IMR-90 (cell line): Measurements from ENCODE around the gene SSTR4. TPM values are rescaled to one million over a fixed set of nuclear protein-coding genes. Genes with fewer than 3 reads are reported as not detected.
"Not testable (repeated sequence)": the region's sequence is repeated elsewhere in the genome, so short reads cannot be mapped to it uniquely, and the experiment has no call there.

Source experiments
- ATAC-seq: fragments of 200-7000 bp; cut with Tn5 transposase; 2 replicates; pipeline ENCODE4 v1.9.1; 2020; ENCODE audit warnings: low read depth, mild to moderate bottlenecking, moderate library complexity
- BruUV-seq: library from RNA; stranded (reverse); fragments of 400-500 nt; replicated peaks from 2 replicates; lab custom pipeline; 2021; lab: Mats Ljungman, UMichigan
- CTCF ChIA-PET: fragments of 300-600 bp; formaldehyde crosslinking; extraction: SDS; loops from one replicate; lab custom pipeline; 2021; ENCODE audit warnings: antibody characterized with exemption; lab: Yijun Ruan, JAX
- POLR2A ChIA-PET: fragments of 300-600 bp; sonication (Branson Sonifier 250); formaldehyde crosslinking; loops from one replicate; lab custom pipeline; 2022; ENCODE audit warnings: antibody characterized with exemption; ENCODE audit not compliant: unreplicated experiment; lab: Charles Lee
- DNase-seq: peaks from one replicate; pipeline ENCODE4 v3.0.0; 2013
- H2AFZ ChIP-seq: replicated peaks from 2 replicates; pipeline ENCODE3; 2013; ENCODE audit warnings: low read length, mild to moderate bottlenecking; ENCODE audit not compliant: poor library complexity
- H2AK5ac ChIP-seq: 2 replicates; pipeline ENCODE4 v1.6.1; 2013; ENCODE audit warnings: low read depth, low read length, inconsistent platforms
- H2AK9ac ChIP-seq: replicated peaks from 2 replicates; pipeline ENCODE3; 2013; ENCODE audit warnings: mild to moderate bottlenecking, low read depth, low read length, moderate library complexity; ENCODE audit not compliant: poor library complexity
- H2BK120ac ChIP-seq: 2 replicates; pipeline ENCODE4 v1.6.1; 2013; ENCODE audit warnings: low read depth, low read length, inconsistent platforms
- H2BK15ac ChIP-seq: 3 replicates; pipeline ENCODE4 v1.6.1; 2013; ENCODE audit warnings: low read depth, low read length, inconsistent platforms
- H2BK20ac ChIP-seq: 2 replicates; pipeline ENCODE4 v1.6.1; 2013; ENCODE audit warnings: low read depth, mild to moderate bottlenecking, inconsistent platforms, low read length, moderate library complexity
- H2BK5ac ChIP-seq: 2 replicates; pipeline ENCODE4 v1.6.1; 2013; ENCODE audit warnings: mild to moderate bottlenecking, low read depth, low read length, inconsistent platforms; ENCODE audit not compliant: poor library complexity, severe bottlenecking
- H3K14ac ChIP-seq: replicated peaks from 2 replicates; pipeline ENCODE4 v1.6.1; 2013; ENCODE audit warnings: low read depth, low read length, inconsistent platforms
- H3K18ac ChIP-seq: 2 replicates; pipeline ENCODE4 v1.6.1; 2013; ENCODE audit warnings: low read depth, low read length, control low read depth
- H3K23ac ChIP-seq: 2 replicates; pipeline ENCODE4 v1.6.1; 2013; ENCODE audit warnings: low read depth, low read length, inconsistent platforms
- H3K27ac ChIP-seq: 2 replicates; pipeline ENCODE4 v1.5.1; 2013; ENCODE audit warnings: mild to moderate bottlenecking, control low read depth, low read length; ENCODE audit not compliant: insufficient read depth
- H3K27me3 ChIP-seq: 2 replicates; pipeline ENCODE4 v1.6.1; 2013; ENCODE audit warnings: low read length; ENCODE audit not compliant: control insufficient read depth, insufficient read depth
- H3K36me3 ChIP-seq: 2 replicates; pipeline ENCODE4 v1.6.1; 2013; ENCODE audit warnings: low read length, mixed read lengths; ENCODE audit not compliant: control insufficient read depth, insufficient read depth
- H3K4ac ChIP-seq: 2 replicates; pipeline ENCODE4 v1.6.1; 2013; ENCODE audit warnings: low read depth, low read length, inconsistent platforms
- H3K4me1 ChIP-seq: 2 replicates; pipeline ENCODE4 v1.6.1; 2013; ENCODE audit warnings: low read length, mixed read lengths; ENCODE audit not compliant: control insufficient read depth, insufficient read depth
- H3K4me2 ChIP-seq: 2 replicates; pipeline ENCODE4 v1.6.1; 2013; ENCODE audit warnings: low read depth, mild to moderate bottlenecking, control low read depth, low read length, moderate library complexity
- H3K4me3 ChIP-seq: 2 replicates; pipeline ENCODE4 v1.5.1; 2013; ENCODE audit warnings: low read depth, mild to moderate bottlenecking, control low read depth, low read length, moderate library complexity; ENCODE audit not compliant: insufficient read depth
- H3K56ac ChIP-seq: 2 replicates; pipeline ENCODE4 v1.6.1; 2013; ENCODE audit warnings: low read length, inconsistent platforms; ENCODE audit not compliant: insufficient read depth; ENCODE audit errors: extremely low read depth
- H3K79me1 ChIP-seq, 2 experiments: 2 replicates each; pipeline ENCODE4 v1.6.1; 2013; ENCODE audit warnings: low read length in 2 of 2, inconsistent platforms in 1 of 2, low read depth in 1 of 2
- H3K9ac ChIP-seq: 2 replicates; pipeline ENCODE4 v1.6.1; 2013; ENCODE audit warnings: low read depth, low read length, control low read depth
- H3K9me1 ChIP-seq: 2 replicates; pipeline ENCODE4 v1.6.1; 2013; ENCODE audit warnings: low read length, inconsistent platforms; ENCODE audit not compliant: insufficient read depth
- H3K9me3 ChIP-seq: 2 replicates; pipeline ENCODE4 v1.6.1; 2013; ENCODE audit warnings: low read length; ENCODE audit not compliant: control insufficient read depth, insufficient read depth
- H4K20me1 ChIP-seq: 2 replicates; pipeline ENCODE4 v1.6.1; 2013; ENCODE audit warnings: low read length, inconsistent platforms; ENCODE audit not compliant: insufficient read depth
- H4K5ac ChIP-seq: 2 replicates; pipeline ENCODE4 v1.6.1; 2013; ENCODE audit warnings: mild to moderate bottlenecking, low read depth, low read length, control low read depth
- H4K8ac ChIP-seq, 2 experiments: 2 replicates each; pipeline ENCODE4 v1.6.1; 2013; ENCODE audit warnings: low read depth in 2 of 2, low read length in 2 of 2, control low read depth in 1 of 2, inconsistent platforms in 1 of 2
- H4K91ac ChIP-seq: 2 replicates; pipeline ENCODE4 v1.6.1; 2013; ENCODE audit warnings: low read depth, low read length, inconsistent platforms; ENCODE audit not compliant: insufficient read depth
- WGBS, 2 experiments: methylation state at CpG; one replicate each; pipeline versions ENCODE4 v1.1.5 to v1.1.7; 2013; ENCODE audit warnings: missing lambda C conversion rate in 2 of 2; ENCODE audit not compliant: insufficient read length in 1 of 2; ENCODE audit errors: extremely low coverage in 2 of 2; 5-methylcytosine and 5-hydroxymethylcytosine counted together
- dilution Hi-C: fragments of 300-500 bp; cut with HindIII; formaldehyde crosslinking; loops from one replicate; pipeline ENCODE4 v1.14.3; 2018; ENCODE audit warnings: low sequenced_read_pairs; ENCODE audit not compliant: unreplicated experiment
- in situ Hi-C: fragments of 300-500 bp; cut with MboI; formaldehyde crosslinking; loops from 3 replicates; pipeline ENCODE4 v1.14.3; 2019; ENCODE audit warnings: low sequenced_read_pairs, inconsistent platforms, mixed read lengths
- intact Hi-C: fragments of 100-400 bp; cut with micrococcal nuclease; formaldehyde crosslinking; loops from 2 replicates; pipeline ENCODE4 v1.10.0; 2022
- polyA plus RNA-seq, 3 experiments: library from polyadenylated mRNA; depleted of rRNA; stranded (reverse); fragments of >200 nt; gene quantifications; 2 replicates each; pipeline ENCODE4 v1.2.3, GENCODE V29; 2012; ENCODE audit warnings: low replicate concordance in 1 of 3
- total RNA-seq: library from RNA; depleted of rRNA; stranded (reverse); fragments of >200 nt; gene quantifications from 2 replicates; pipeline ENCODE4 v1.2.3, GENCODE V29; 2012

The SSTR4 gene
- total and polyA plus RNA-seq, 2 of the 4 experiments (the other 2 are of a cell fraction) = not detected

- H3K4me3 ChIP-seq, H2BK20ac ChIP-seq, H4K8ac ChIP-seq, ATAC-seq, H3K27me3 ChIP-seq, H3K9me1 ChIP-seq, DNase-seq, intact Hi-C loops, H2AK9ac ChIP-seq, H2AFZ ChIP-seq, H3K23ac ChIP-seq, H3K9ac ChIP-seq, H3K4me2 ChIP-seq, H2BK15ac ChIP-seq, H3K4ac ChIP-seq, H3K36me3 ChIP-seq, H2BK5ac ChIP-seq, CTCF ChIA-PET, H3K14ac ChIP-seq, H3K79me1 ChIP-seq, POLR2A ChIA-PET, H3K27ac ChIP-seq, H3K9me3 ChIP-seq, H4K5ac ChIP-seq, H4K20me1 ChIP-seq, H2AK5ac ChIP-seq, H3K4me1 ChIP-seq, H2BK120ac ChIP-seq, BruUV-seq, in situ Hi-C loops, H3K18ac ChIP-seq, dilution Hi-C loops, H3K56ac ChIP-seq, H4K91ac ChIP-seq: not testable (repeated sequence)
- no CpG with 5 or more reads among the region's 3 CpGs for WGBS, 2 experiments
Measured at GRCh38 chr20:22991424-22991823, 43.7 kb upstream of the SSTR4 start.
